Lung (tissue), 12 donors: ENCODE data around the gene GABBR2. TPM values are rescaled to one million over a fixed set of nuclear protein-coding genes. Genes with fewer than 3 reads are reported as not detected.

Experiments used
- ATAC-seq: fragments of 200-7000 bp; cut with Tn5 transposase; one replicate; pipeline ENCODE4 v1.9.1; 2020; ENCODE audit warnings: moderate number of reproducible peaks; ENCODE audit not compliant: insufficient read depth, low FRiP score
- DNase-seq, 3 donors: peaks; one replicate each; pipeline ENCODE4 v3.0.0-alpha.2; 2013 to 2017
- H3K27ac ChIP-seq, 2 donors: one replicate each; pipeline ENCODE4 v1.5.1; 2013; ENCODE audit warnings: mild to moderate bottlenecking in 2 of 2, moderate library complexity in 2 of 2, control low read depth in 1 of 2, inconsistent platforms in 1 of 2, low read depth in 1 of 2, low read length in 1 of 2
- H3K27me3 ChIP-seq, 3 donors: one replicate each; pipeline ENCODE4 v1.5.1; 2013; ENCODE audit warnings: low read length in 2 of 3; ENCODE audit not compliant: control insufficient read depth in 3 of 3, insufficient read depth in 3 of 3
- H3K36me3 ChIP-seq, 4 donors: one replicate each; pipeline ENCODE4 v1.5.1; 2013; ENCODE audit warnings: low read length in 4 of 4, mild to moderate bottlenecking in 1 of 4, moderate library complexity in 1 of 4; ENCODE audit not compliant: control insufficient read depth in 4 of 4, insufficient read depth in 4 of 4
- H3K4me1 ChIP-seq, 5 donors: one replicate each; pipeline ENCODE4 v1.5.1; 2013; ENCODE audit warnings: low read length in 5 of 5, mild to moderate bottlenecking in 2 of 5, moderate library complexity in 1 of 5; ENCODE audit not compliant: control insufficient read depth in 5 of 5, insufficient read depth in 5 of 5
- H3K4me3 ChIP-seq: one replicate; pipeline ENCODE4 v1.5.1; 2013; ENCODE audit warnings: mild to moderate bottlenecking, control low read depth, moderate library complexity
- H3K9ac ChIP-seq, 2 donors: one replicate each; pipeline ENCODE4 v1.5.1; 2013; ENCODE audit warnings: low read length in 2 of 2, control low read depth in 1 of 2; ENCODE audit not compliant: insufficient read depth in 1 of 2
- H3K9me3 ChIP-seq, 4 donors: one replicate each; pipeline ENCODE4 v1.5.1; 2013; ENCODE audit warnings: low read length in 3 of 4, mild to moderate bottlenecking in 1 of 4, moderate library complexity in 1 of 4; ENCODE audit not compliant: control insufficient read depth in 4 of 4, insufficient read depth in 3 of 4
- WGBS, 2 donors: extraction: QIAGEN DNeasy Blood & Tissue Kit; methylation state at CpG; one replicate each; pipeline ENCODE4 v1.1.7; 2013; 5-methylcytosine and 5-hydroxymethylcytosine counted together
- polyA plus RNA-seq, 2 donors: library from polyadenylated mRNA; stranded (reverse); fragments of 200-250 nt; gene quantifications; one replicate each; pipeline ENCODE4 v1.2.1, GENCODE V29; 2013
- total RNA-seq, 2 donors: library from RNA; depleted of rRNA in 1 of 2; stranded (reverse); fragments of >200 nt in 1 of 2; gene quantifications; one replicate each; pipeline ENCODE4 v1.2.1, GENCODE V29; 2014 to 2021
- TF ChIP-seq, protein P1 (sequence below): IDR thresholded peaks from 2 replicates; pipeline ENCODE4 v1.5.1; 2012; ENCODE audit warnings: mild to moderate bottlenecking; ENCODE audit errors: control extremely low read depth, extremely low read depth
- donor health status: control.
- donor health status: control.
- donor health status: Bipolar disorder and iron deficiency.
- donor health status: healthy.
- donor health status: DM: yes; HTN: yes; CAD: no.

Gene GABBR2
- total and polyA plus RNA-seq, 4 donors: 0.40 to 1.8 (median 0.64) TPM

DNA sequence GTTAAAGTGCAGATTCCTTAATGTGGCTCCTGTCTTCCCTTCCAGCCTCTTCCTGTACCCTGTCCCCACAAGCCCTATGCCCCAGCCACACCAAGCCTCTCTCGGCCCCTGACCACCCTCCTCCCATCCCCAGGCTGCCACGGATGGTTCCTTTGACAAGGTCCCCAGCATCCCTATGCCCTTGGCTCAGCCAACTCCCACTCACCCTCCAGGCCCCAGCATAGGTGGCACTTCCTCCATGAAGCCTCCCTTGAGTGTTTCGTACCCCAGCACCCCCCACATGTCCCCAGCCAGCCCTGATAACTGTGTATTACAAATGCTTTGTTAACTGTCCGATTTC lies 337.8 kb downstream of the GABBR2 start:
- H3K4me3 ChIP-seq: no peak overlapping the region
- no peaks in the 10 kb centered on the region for H3K4me1 ChIP-seq
- WGBS, 2 donors: 80 to 83% methylated on average over 4 of the region's 4 CpGs
- H3K27me3 ChIP-seq: no peaks in the 10 kb centered on the region
- no peak overlapping the region for H3K9ac ChIP-seq
- DNase-seq (no peak), ATAC-seq (no peak)
- TF ChIP-seq, protein P1, sequence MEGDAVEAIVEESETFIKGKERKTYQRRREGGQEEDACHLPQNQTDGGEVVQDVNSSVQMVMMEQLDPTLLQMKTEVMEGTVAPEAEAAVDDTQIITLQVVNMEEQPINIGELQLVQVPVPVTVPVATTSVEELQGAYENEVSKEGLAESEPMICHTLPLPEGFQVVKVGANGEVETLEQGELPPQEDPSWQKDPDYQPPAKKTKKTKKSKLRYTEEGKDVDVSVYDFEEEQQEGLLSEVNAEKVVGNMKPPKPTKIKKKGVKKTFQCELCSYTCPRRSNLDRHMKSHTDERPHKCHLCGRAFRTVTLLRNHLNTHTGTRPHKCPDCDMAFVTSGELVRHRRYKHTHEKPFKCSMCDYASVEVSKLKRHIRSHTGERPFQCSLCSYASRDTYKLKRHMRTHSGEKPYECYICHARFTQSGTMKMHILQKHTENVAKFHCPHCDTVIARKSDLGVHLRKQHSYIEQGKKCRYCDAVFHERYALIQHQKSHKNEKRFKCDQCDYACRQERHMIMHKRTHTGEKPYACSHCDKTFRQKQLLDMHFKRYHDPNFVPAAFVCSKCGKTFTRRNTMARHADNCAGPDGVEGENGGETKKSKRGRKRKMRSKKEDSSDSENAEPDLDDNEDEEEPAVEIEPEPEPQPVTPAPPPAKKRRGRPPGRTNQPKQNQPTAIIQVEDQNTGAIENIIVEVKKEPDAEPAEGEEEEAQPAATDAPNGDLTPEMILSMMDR: no peak
- H3K9me3 ChIP-seq: peaks cover 0 to 5% (median under 1%) of the 10 kb centered on the region in 4 donors
- H3K36me3 ChIP-seq: no peaks in the 10 kb centered on the region
- no peak overlapping the region for H3K27ac ChIP-seq

GRCh38 chr9:98370300-98370975 lies 338.3 kb downstream of the GABBR2 start:
- no peak overlapping the region for H3K9ac ChIP-seq
- 85 to 94% methylated on average over 9 of the region's 9 CpGs for WGBS, 2 donors
- TF ChIP-seq, protein P1: no peak
- no peaks in the 10 kb centered on the region for H3K36me3 ChIP-seq
- H3K4me3 ChIP-seq: no peak overlapping the region
- H3K4me1 ChIP-seq: no peaks in the 10 kb centered on the region
- H3K9me3 ChIP-seq: peaks cover under 1 to 8% (median 2%) of the 10 kb centered on the region in 4 donors
- no peak for ATAC-seq
- H3K27me3 ChIP-seq: no peaks in the 10 kb centered on the region
- no peak overlapping the region for H3K27ac ChIP-seq
- no peak for DNase-seq

DNA sequence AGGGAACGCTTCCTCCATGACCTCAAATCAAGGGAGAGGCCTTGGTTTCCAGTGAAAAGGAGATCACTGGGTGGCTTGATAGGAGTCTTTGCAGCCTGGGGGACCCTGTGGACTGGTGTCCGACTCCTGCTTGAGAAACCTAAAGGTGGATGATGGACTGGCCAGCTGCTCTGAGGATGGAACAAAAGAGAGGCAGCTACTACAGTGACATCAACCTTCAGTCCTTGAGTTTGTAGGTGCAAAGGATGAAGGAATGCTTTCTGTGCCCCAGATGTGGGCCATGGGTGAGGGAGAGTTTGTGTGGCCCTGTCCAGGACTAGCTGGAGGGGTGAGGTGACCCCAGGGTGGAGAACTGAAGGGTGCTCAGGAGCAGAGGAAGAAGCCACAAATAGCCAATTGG lies 338.8 kb downstream of the GABBR2 start:
- Histone ChIP-seq H3K4me3 (no peak overlapping the region), H3K27me3 (no peaks in the 10 kb centered on the region), H3K9ac (no peak overlapping the region), H3K27ac (no peak overlapping the region), H3K4me1 (no peaks in the 10 kb centered on the region), H3K9me3 (peaks cover 3 to 11% (median 6%) of the 10 kb centered on the region in 4 donors), H3K36me3 (no peaks in the 10 kb centered on the region)
- no peak for DNase-seq
- ATAC-seq: no peak
- 93 to 97% methylated on average over 2 of the region's 2 CpGs for WGBS, 2 donors
- TF ChIP-seq, protein P1: no peak

DNA sequence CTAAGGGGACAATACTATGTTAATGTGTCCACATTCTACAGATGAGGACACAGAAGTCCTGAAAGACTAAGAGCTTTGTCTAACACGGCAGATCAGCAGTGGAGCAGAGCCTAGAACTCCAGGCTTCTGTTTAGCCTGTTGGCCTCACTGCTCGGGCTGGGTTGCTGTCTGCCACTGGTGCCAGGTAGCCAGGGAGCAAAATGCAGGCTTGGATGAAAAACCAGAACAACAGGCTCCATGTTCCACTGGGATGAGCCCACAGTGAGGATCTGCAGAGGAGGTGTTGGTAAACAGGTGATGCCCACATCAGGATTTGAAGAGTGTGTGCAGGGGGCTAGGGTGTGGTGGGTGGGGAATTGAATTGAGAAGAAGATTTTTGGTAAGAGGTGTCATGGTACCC lies 339.3 kb downstream of the GABBR2 start:
- no peaks in the 10 kb centered on the region for H3K27me3 ChIP-seq

More for the DNA sequence above, 339.3 kb downstream of the GABBR2 start:
- DNase-seq (no peak), ATAC-seq (no peak)
- no peak overlapping the region for H3K4me3 ChIP-seq
- 80 to 98% methylated on average over 2 of the region's 2 CpGs for WGBS, 2 donors
- no peak overlapping the region for H3K9ac ChIP-seq
- H3K9me3 ChIP-seq: peaks cover 3 to 11% (median 7%) of the 10 kb centered on the region in 4 donors
- H3K4me1 ChIP-seq: no peaks in the 10 kb centered on the region
- no peak overlapping the region for H3K27ac ChIP-seq
- TF ChIP-seq, protein P1: no peak
- H3K36me3 ChIP-seq: no peaks in the 10 kb centered on the region
